ENCODE results near the gene ETV4. TPM values are rescaled to one million over a fixed set of nuclear protein-coding genes. Genes with fewer than 3 reads are reported as not detected.
"Not testable (repeated sequence)": the region's sequence is repeated elsewhere in the genome, so short reads cannot be mapped to it uniquely, and the experiment has no call there.

The ETV4 gene
- polyA plus RNA-seq, 2 donors: 4.1 to 7.4 TPM

GRCh38 chr17:43517615-43518386 lies 28.3 kb downstream of the ETV4 start:
- no peaks in the 10 kb centered on the region for H3K9me3 ChIP-seq (ENCODE audit: control insufficient read depth in 2 of 2, insufficient read depth in 1 of 2, low read depth in 1 of 2, low read length in 1 of 2)
- H3K27me3 ChIP-seq (ENCODE audit: control insufficient read depth in 1 of 2, insufficient read depth in 2 of 2, low read length in 2 of 2): no peaks in the 10 kb centered on the region
- H3K4me3 ChIP-seq (ENCODE audit: low read depth in 1 of 2, low read length in 2 of 2): no peak overlapping the region
- WGBS, 2 donors: 68 to 73% methylated on average over 8 of the region's 8 CpGs
- H3K27ac ChIP-seq (ENCODE audit: low read depth in 2 of 2, low read length in 1 of 2): no peak overlapping the region
- no peaks in the 10 kb centered on the region for H3K4me1 ChIP-seq (ENCODE audit: control insufficient read depth in 2 of 2, insufficient read depth in 2 of 2, low read length in 1 of 2)
- peaks cover 10 to 39% of the 10 kb centered on the region in 2 donors for H3K36me3 ChIP-seq (ENCODE audit: control insufficient read depth in 2 of 2, insufficient read depth in 2 of 2, low read length in 1 of 2)

GRCh38 chr17:43517161-43517560 lies 29.0 kb downstream of the ETV4 start:
- Histone ChIP-seq H3K9me3 (ENCODE audit: control insufficient read depth in 2 of 2, insufficient read depth in 1 of 2, low read depth in 1 of 2, low read length in 1 of 2) (no peaks in the 10 kb centered on the region), H3K36me3 (ENCODE audit: control insufficient read depth in 2 of 2, insufficient read depth in 2 of 2, low read length in 1 of 2) (peaks cover 13 to 39% of the 10 kb centered on the region in 2 donors), H3K27ac (ENCODE audit: low read depth in 2 of 2, low read length in 1 of 2) (no peak overlapping the region), H3K4me3 (ENCODE audit: low read depth in 1 of 2, low read length in 2 of 2) (no peak overlapping the region), H3K27me3 (ENCODE audit: control insufficient read depth in 1 of 2, insufficient read depth in 2 of 2, low read length in 2 of 2) (no peaks in the 10 kb centered on the region), H3K4me1 (ENCODE audit: control insufficient read depth in 2 of 2, insufficient read depth in 2 of 2, low read length in 1 of 2) (no peaks in the 10 kb centered on the region)
- WGBS, 2 donors: 79 to 82% methylated on average over 6 of the region's 6 CpGs

- Histone ChIP-seq H3K4me1 (ENCODE audit: control insufficient read depth in 2 of 2, insufficient read depth in 2 of 2, low read length in 1 of 2) (no peaks in the 10 kb centered on the region), H3K36me3 (ENCODE audit: control insufficient read depth in 2 of 2, insufficient read depth in 2 of 2, low read length in 1 of 2) (peaks cover 8 to 30% of the 10 kb centered on the region in 2 donors)
These were observed 30.5 kb downstream of the ETV4 start for GRCh38 chr17:43515656-43516055.

GRCh38 chr17:43511199-43511598 lies 34.9 kb downstream of the ETV4 start:
- not testable (repeated sequence) for H3K27me3 ChIP-seq (ENCODE audit: control insufficient read depth in 1 of 2, insufficient read depth in 2 of 2, low read length in 2 of 2); H3K4me3 ChIP-seq (ENCODE audit: low read depth in 1 of 2, low read length in 2 of 2); H3K9me3 ChIP-seq (ENCODE audit: control insufficient read depth in 2 of 2, insufficient read depth in 1 of 2, low read depth in 1 of 2, low read length in 1 of 2); H3K4me1 ChIP-seq (ENCODE audit: control insufficient read depth in 2 of 2, insufficient read depth in 2 of 2, low read length in 1 of 2); H3K27ac ChIP-seq (ENCODE audit: low read depth in 2 of 2, low read length in 1 of 2)
- H3K36me3 ChIP-seq (ENCODE audit: control insufficient read depth in 2 of 2, insufficient read depth in 2 of 2, low read length in 1 of 2): peaks cover 23 to 25% of the 10 kb centered on the region in 2 donors
- 87 to 96% methylated on average over 3 of the region's 3 CpGs for WGBS, 2 donors

More at GRCh38 chr17:43515656-43516055, 30.5 kb downstream of the ETV4 start:
- H3K27ac ChIP-seq (ENCODE audit: low read depth in 2 of 2, low read length in 1 of 2): no peak overlapping the region
- no peak overlapping the region for H3K4me3 ChIP-seq (ENCODE audit: low read depth in 1 of 2, low read length in 2 of 2)
- no peaks in the 10 kb centered on the region for H3K9me3 ChIP-seq (ENCODE audit: control insufficient read depth in 2 of 2, insufficient read depth in 1 of 2, low read depth in 1 of 2, low read length in 1 of 2)
- WGBS, 2 donors: 98 to 100% methylated on average over 1 of the region's 1 CpG
- no peaks in the 10 kb centered on the region for H3K27me3 ChIP-seq (ENCODE audit: control insufficient read depth in 1 of 2, insufficient read depth in 2 of 2, low read length in 2 of 2)

- not testable (repeated sequence) for H3K9me3 ChIP-seq (ENCODE audit: control insufficient read depth in 2 of 2, insufficient read depth in 1 of 2, low read depth in 1 of 2, low read length in 1 of 2); H3K27me3 ChIP-seq (ENCODE audit: control insufficient read depth in 1 of 2, insufficient read depth in 2 of 2, low read length in 2 of 2); H3K4me1 ChIP-seq (ENCODE audit: control insufficient read depth in 2 of 2, insufficient read depth in 2 of 2, low read length in 1 of 2); H3K4me3 ChIP-seq (ENCODE audit: low read depth in 1 of 2, low read length in 2 of 2); H3K27ac ChIP-seq (ENCODE audit: low read depth in 2 of 2, low read length in 1 of 2)
- H3K36me3 ChIP-seq (ENCODE audit: control insufficient read depth in 2 of 2, insufficient read depth in 2 of 2, low read length in 1 of 2): peaks cover 21 to 23% of the 10 kb centered on the region in 2 donors
- WGBS, 2 donors: 92 to 93% methylated on average over 7 of the region's 7 CpGs
These were observed 36.7 kb downstream of the ETV4 start for GRCh38 chr17:43509440-43509839.

GRCh38 chr17:43490621-43491020 lies 55.5 kb downstream of the ETV4 start:
- 78 to 91% methylated on average over 5 of the region's 5 CpGs for WGBS, 2 donors
- no peaks in the 10 kb centered on the region for H3K9me3 ChIP-seq (ENCODE audit: control insufficient read depth in 2 of 2, insufficient read depth in 1 of 2, low read depth in 1 of 2, low read length in 1 of 2)
- peaks cover 10 to 11% of the 10 kb centered on the region in 2 donors for H3K36me3 ChIP-seq (ENCODE audit: control insufficient read depth in 2 of 2, insufficient read depth in 2 of 2, low read length in 1 of 2)
- no peak overlapping the region for H3K4me3 ChIP-seq (ENCODE audit: low read depth in 1 of 2, low read length in 2 of 2)
- no peaks in the 10 kb centered on the region for H3K4me1 ChIP-seq (ENCODE audit: control insufficient read depth in 2 of 2, insufficient read depth in 2 of 2, low read length in 1 of 2)
- no peak overlapping the region for H3K27ac ChIP-seq (ENCODE audit: low read depth in 2 of 2, low read length in 1 of 2)
- H3K27me3 ChIP-seq (ENCODE audit: control insufficient read depth in 1 of 2, insufficient read depth in 2 of 2, low read length in 2 of 2): no peaks in the 10 kb centered on the region

GRCh38 chr17:43483674-43484551 lies 62.2 kb downstream of the ETV4 start, which contains the start of gene DHX8:
Gene DHX8, plus strand, starts transcription at chr17:43483975. Its CDS starts 63 bp downstream, at chr17:43484038.
- no peaks in the 10 kb centered on the region for H3K36me3 ChIP-seq (ENCODE audit: control insufficient read depth in 2 of 2, insufficient read depth in 2 of 2, low read length in 1 of 2)
- H3K27me3 ChIP-seq (ENCODE audit: control insufficient read depth in 1 of 2, insufficient read depth in 2 of 2, low read length in 2 of 2): no peaks in the 10 kb centered on the region
- H3K9me3 ChIP-seq (ENCODE audit: control insufficient read depth in 2 of 2, insufficient read depth in 1 of 2, low read depth in 1 of 2, low read length in 1 of 2): no peaks in the 10 kb centered on the region
- peak within 1 kb of the TSS; percentile 80 to 94 for H3K27ac ChIP-seq (ENCODE audit: low read depth in 2 of 2, low read length in 1 of 2)
- 0% methylated on average over 51 of the region's 51 CpGs for WGBS, 2 donors
- peak within 1 kb of the TSS; percentile 71 to 93 for H3K4me3 ChIP-seq (ENCODE audit: low read depth in 1 of 2, low read length in 2 of 2)
- H3K4me1 ChIP-seq (ENCODE audit: control insufficient read depth in 2 of 2, insufficient read depth in 2 of 2, low read length in 1 of 2): peaks cover 3 to 7% of the 10 kb centered on the region in 2 donors

GRCh38 chr17:43482103-43483012 lies 63.8 kb downstream of the ETV4 start:
- Histone ChIP-seq H3K36me3 (ENCODE audit: control insufficient read depth in 2 of 2, insufficient read depth in 2 of 2, low read length in 1 of 2) (no peaks in the 10 kb centered on the region), H3K27me3 (ENCODE audit: control insufficient read depth in 1 of 2, insufficient read depth in 2 of 2, low read length in 2 of 2) (no peaks in the 10 kb centered on the region), H3K4me3 (ENCODE audit: low read depth in 1 of 2, low read length in 2 of 2) (no peak overlapping the region), H3K9me3 (ENCODE audit: control insufficient read depth in 2 of 2, insufficient read depth in 1 of 2, low read depth in 1 of 2, low read length in 1 of 2) (no peaks in the 10 kb centered on the region), H3K27ac (ENCODE audit: low read depth in 2 of 2, low read length in 1 of 2) (peak overlapping the region in 1 of 2 donors; percentile 26), H3K4me1 (ENCODE audit: control insufficient read depth in 2 of 2, insufficient read depth in 2 of 2, low read length in 1 of 2) (peaks cover 3 to 7% of the 10 kb centered on the region in 2 donors)
- 82 to 88% methylated on average over 11 of the region's 11 CpGs for WGBS, 2 donors

GRCh38 chr17:43479948-43480347 lies 66.2 kb downstream of the ETV4 start:
- Histone ChIP-seq H3K27me3 (ENCODE audit: control insufficient read depth in 1 of 2, insufficient read depth in 2 of 2, low read length in 2 of 2) (no peaks in the 10 kb centered on the region), H3K9me3 (ENCODE audit: control insufficient read depth in 2 of 2, insufficient read depth in 1 of 2, low read depth in 1 of 2, low read length in 1 of 2) (no peaks in the 10 kb centered on the region), H3K36me3 (ENCODE audit: control insufficient read depth in 2 of 2, insufficient read depth in 2 of 2, low read length in 1 of 2) (no peaks in the 10 kb centered on the region), H3K27ac (ENCODE audit: low read depth in 2 of 2, low read length in 1 of 2) (no peak overlapping the region), H3K4me3 (ENCODE audit: low read depth in 1 of 2, low read length in 2 of 2) (no peak overlapping the region), H3K4me1 (ENCODE audit: control insufficient read depth in 2 of 2, insufficient read depth in 2 of 2, low read length in 1 of 2) (peaks cover 2 to 4% of the 10 kb centered on the region in 2 donors)
- 87 to 92% methylated on average over 3 of the region's 3 CpGs for WGBS, 2 donors

Measured in esophagus (tissue), 2 donors.